ENCODE results near the gene CACNA1I.

The CACNA1I gene

GRCh38 chr22:39625569-39626537 is 55.3 kb downstream of the CACNA1I start:
- DNase-seq: no peak

GRCh38 chr22:39627208-39627607 is 56.7 kb downstream of the CACNA1I start:
- DNase-seq: no peak

GRCh38 chr22:39627865-39628562 is 57.5 kb downstream of the CACNA1I start:
- DNase-seq: no peak

GRCh38 chr22:39628563-39629080 is 58.1 kb downstream of the CACNA1I start:
- DNase-seq: no peak

GRCh38 chr22:39629851-39630250 is 59.3 kb downstream of the CACNA1I start:
- no peak for DNase-seq

GRCh38 chr22:39630721-39631120 is 60.2 kb downstream of the CACNA1I start:
- DNase-seq: no peak

GRCh38 chr22:39631381-39632286 is 61.1 kb downstream of the CACNA1I start:
- no peak for DNase-seq

- DNase-seq: peak; percentile 48
Observed at GRCh38 chr22:39634530-39635405, 64.2 kb downstream of the CACNA1I start.

- DNase-seq: no peak
Observed at GRCh38 chr22:39635719-39636118, 65.2 kb downstream of the CACNA1I start.

- DNase-seq: no peak
Observed at GRCh38 chr22:39638958-39639357, 68.4 kb downstream of the CACNA1I start.

- no peak for DNase-seq
Observed at GRCh38 chr22:39641660-39642310, 71.2 kb downstream of the CACNA1I start.

GRCh38 chr22:39643311-39644083 is 72.9 kb downstream of the CACNA1I start:
- no peak for DNase-seq

GRCh38 chr22:39645532-39645931 is 75.0 kb downstream of the CACNA1I start:
- no peak for DNase-seq

- DNase-seq: no peak
Observed at GRCh38 chr22:39646398-39647063, 76.0 kb downstream of the CACNA1I start.

- DNase-seq: no peak
Observed at GRCh38 chr22:39647836-39648629, 77.5 kb downstream of the CACNA1I start.

GRCh38 chr22:39648630-39648950 is 78.0 kb downstream of the CACNA1I start:
- no peak for DNase-seq

GRCh38 chr22:39649500-39650089 is 79.0 kb downstream of the CACNA1I start:
- no peak for DNase-seq
